ENCODE measurements around the gene BLVRA. TPM values are rescaled to one million over a fixed set of nuclear protein-coding genes. Genes with fewer than 3 reads are reported as not detected.
A peak's percentile ranks its signal among the peaks of the same experiment; 100 is the strongest.
"Not testable (repeated sequence)": the region's sequence is repeated elsewhere in the genome, so short reads cannot be mapped to it uniquely, and the experiment has no call there.

Gene BLVRA
- total and polyA plus RNA-seq, 7 experiments from 2014 or later = 11.2 to 41.2 (median 28.2) TPM

DNA sequence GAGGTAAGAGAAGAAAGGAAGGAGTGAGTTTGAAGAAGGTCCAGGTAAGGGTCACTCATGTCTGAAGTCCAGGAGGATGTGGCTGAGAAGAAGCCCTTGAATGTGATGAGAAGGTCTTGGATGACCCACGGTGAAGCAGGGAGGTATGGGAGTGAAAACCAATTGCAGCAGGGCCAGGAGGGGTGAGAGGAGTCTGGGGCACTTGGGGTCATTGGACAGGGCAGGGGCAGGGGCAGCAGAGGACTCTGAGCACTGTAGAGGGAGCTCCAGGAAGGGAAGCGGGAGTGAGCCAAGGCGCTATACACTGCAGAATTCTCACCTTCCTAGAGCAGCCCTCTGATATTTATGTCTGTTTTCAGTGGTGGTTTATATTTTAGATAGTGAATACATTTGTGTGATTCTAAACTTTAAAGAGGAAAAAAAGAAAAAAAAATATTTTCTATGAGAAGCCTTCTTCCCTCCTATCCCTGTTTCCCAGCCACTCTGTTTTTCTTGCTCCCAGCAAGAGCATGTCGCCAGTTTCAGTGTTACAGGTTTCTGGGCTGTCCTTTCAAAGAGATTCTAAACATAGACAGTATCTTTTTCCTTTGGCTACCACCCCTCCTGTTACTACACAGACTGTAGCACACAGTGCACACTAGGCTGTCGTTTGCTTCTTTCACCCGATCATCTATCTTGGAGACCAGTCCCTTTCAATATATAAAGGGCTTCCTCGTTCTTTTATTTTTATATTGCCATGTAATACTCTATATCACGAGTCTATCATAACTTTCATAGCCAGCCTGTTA is 24.5 kb downstream of the BLVRA start:
- DNase-seq = no peak
- no peaks in the 10 kb centered on the region for H3K9me3 ChIP-seq (ENCODE audit: control insufficient read depth in 2 of 3, low read length in 3 of 3)
- ChIA-PET POLR2A (no interaction called here), CTCF (no interaction called here)
- peaks cover 0 to 5% (median 1%) of the 10 kb centered on the region in 3 experiments for H3K36me3 ChIP-seq (ENCODE audit: control insufficient read depth in 2 of 3, insufficient read depth in 3 of 3, low read length in 3 of 3)
- Mint-ChIP-seq H3K4me3 (no peak overlapping the region), H3K4me1 (peaks cover 6 to 22% (median 15%) of the 10 kb centered on the region in 7 donors), H3K27me3 (no peaks in the 10 kb centered on the region), H3K27ac (peak overlapping the region in 1 of 9 donors; percentile 47), H3K9me3 (no peaks in the 10 kb centered on the region), H3K36me3 (peaks cover 7 to 37% (median 17%) of the 10 kb centered on the region in 5 donors)
- no peak overlapping the region for H3K4me3 ChIP-seq (ENCODE audit: low read length)
- no peaks in the 10 kb centered on the region for H3K4me1 ChIP-seq (ENCODE audit: control insufficient read depth in 2 of 2, insufficient read depth in 2 of 2, low read length in 2 of 2)
- ATAC-seq = no peak
- H3K27ac ChIP-seq (ENCODE audit: low read depth, low read length) = no peak overlapping the region
- intact Hi-C loops (cut with micrococcal nuclease) = no loop called here
- H3K27me3 ChIP-seq (ENCODE audit: control insufficient read depth in 2 of 2, insufficient read depth in 2 of 2, low read length in 2 of 2) = no peaks in the 10 kb centered on the region

DNA sequence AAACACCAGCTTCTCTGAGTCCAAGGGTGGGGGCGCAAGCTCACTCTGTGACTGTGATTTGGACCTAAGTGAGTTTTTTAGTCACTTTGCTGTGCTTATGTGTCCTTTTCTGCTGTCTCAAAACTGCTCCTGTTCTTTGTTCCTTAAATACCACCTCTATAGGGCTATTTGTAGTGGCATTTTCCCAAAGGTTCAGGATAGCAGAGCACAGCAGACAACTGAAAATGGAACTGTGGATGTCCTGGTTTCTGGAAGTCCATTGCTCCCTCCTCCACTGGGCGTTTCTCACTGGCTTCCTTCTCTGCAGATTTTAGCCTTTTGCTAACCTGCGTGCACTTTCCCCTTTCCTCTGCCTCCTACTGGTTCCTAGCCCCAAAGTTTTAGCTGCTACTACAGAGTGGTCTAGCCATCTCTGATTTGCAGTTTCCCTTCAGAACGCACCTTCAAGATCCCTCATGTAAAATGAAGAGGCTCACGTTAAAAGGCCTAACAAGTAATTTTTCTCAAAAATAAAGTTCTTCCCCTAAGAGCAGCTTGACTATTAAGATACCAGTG is 25.6 kb downstream of the BLVRA start:
- POLR2A ChIA-PET = no interaction called here
- peaks cover 10 to 41% (median 15%) of the 10 kb centered on the region in 5 donors for H3K36me3 Mint-ChIP-seq
- H3K27ac Mint-ChIP-seq = peak overlapping the region in 1 of 9 donors; percentile 18
- no peaks in the 10 kb centered on the region for H3K27me3 Mint-ChIP-seq
- no peak overlapping the region for H3K27ac ChIP-seq (ENCODE audit: low read depth, low read length)
- CTCF ChIA-PET = interaction anchor here (0.7 to 1.0 kb wide), 2 partner anchors 30 to 201 kb away, joined by 3 to 4 read pairs; partner anchors contain the start of gene STK17A
- no peaks in the 10 kb centered on the region for H3K27me3 ChIP-seq (ENCODE audit: control insufficient read depth in 2 of 2, insufficient read depth in 2 of 2, low read length in 2 of 2)
- H3K9me3 Mint-ChIP-seq = no peaks in the 10 kb centered on the region
- H3K9me3 ChIP-seq (ENCODE audit: control insufficient read depth in 2 of 3, low read length in 3 of 3) = no peaks in the 10 kb centered on the region
- ATAC-seq = no peak
- H3K4me3 Mint-ChIP-seq = no peak overlapping the region
- no peak for DNase-seq
- H3K4me1 Mint-ChIP-seq = peaks cover 3 to 17% (median 9%) of the 10 kb centered on the region in 7 donors
- no peaks in the 10 kb centered on the region for H3K4me1 ChIP-seq (ENCODE audit: control insufficient read depth in 2 of 2, insufficient read depth in 2 of 2, low read length in 2 of 2)
- intact Hi-C loops (cut with micrococcal nuclease) = no loop called here
- H3K4me3 ChIP-seq (ENCODE audit: low read length) = no peak overlapping the region
- peaks cover 0 to 9% (median 4%) of the 10 kb centered on the region in 3 experiments for H3K36me3 ChIP-seq (ENCODE audit: control insufficient read depth in 2 of 3, insufficient read depth in 3 of 3, low read length in 3 of 3)

DNA sequence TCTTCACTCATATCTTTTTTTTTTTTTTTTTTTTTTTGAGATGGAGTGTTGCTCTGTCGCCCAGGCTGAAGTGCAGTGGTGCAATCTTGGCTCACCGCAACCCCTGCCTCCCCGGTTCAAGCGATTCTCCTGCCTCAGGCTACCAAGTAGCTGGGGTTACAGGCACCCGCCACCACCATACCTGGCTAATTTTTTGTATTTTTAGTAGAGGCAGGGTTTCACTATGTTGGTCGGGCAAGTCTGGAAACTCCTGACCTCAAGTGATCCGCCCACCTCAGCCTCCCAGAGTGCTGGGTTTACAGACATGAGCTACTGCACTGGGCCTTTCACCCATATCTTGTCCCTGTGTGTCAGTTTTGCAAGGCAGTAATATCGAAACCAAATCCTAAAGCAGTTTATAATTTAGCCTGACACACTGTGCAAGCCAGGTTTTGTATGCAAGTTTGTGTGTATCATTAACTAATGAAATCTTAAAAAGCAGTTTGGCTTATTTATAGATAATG is 26.2 kb downstream of the BLVRA start:
- peaks cover 0 to 13% (median 4%) of the 10 kb centered on the region in 3 experiments for H3K36me3 ChIP-seq (ENCODE audit: control insufficient read depth in 2 of 3, insufficient read depth in 3 of 3, low read length in 3 of 3)
- H3K4me1 ChIP-seq (ENCODE audit: control insufficient read depth in 2 of 2, insufficient read depth in 2 of 2, low read length in 2 of 2); ATAC-seq; H3K9me3 Mint-ChIP-seq; H3K4me3 ChIP-seq (ENCODE audit: low read length); H3K9me3 ChIP-seq (ENCODE audit: control insufficient read depth in 2 of 3, low read length in 3 of 3); POLR2A ChIA-PET; H3K4me3 Mint-ChIP-seq; H3K27me3 Mint-ChIP-seq; H3K27me3 ChIP-seq (ENCODE audit: control insufficient read depth in 2 of 2, insufficient read depth in 2 of 2, low read length in 2 of 2); intact Hi-C loops (cut with micrococcal nuclease); H3K27ac ChIP-seq (ENCODE audit: low read depth, low read length): not testable (repeated sequence)
- Mint-ChIP-seq H3K27ac (peak overlapping the region in 1 of 9 donors; percentile 18), H3K36me3 (peaks cover 9 to 43% (median 14%) of the 10 kb centered on the region in 5 donors), H3K4me1 (peaks cover 0 to 16% (median 6%) of the 10 kb centered on the region in 7 donors)
- DNase-seq = peak in 1 of 9 donors; percentile 37
- CTCF ChIA-PET = interaction anchor here (0.7 to 1.0 kb wide), 2 partner anchors 31 to 202 kb away, joined by 3 to 4 read pairs; partner anchors contain the start of gene STK17A

DNA sequence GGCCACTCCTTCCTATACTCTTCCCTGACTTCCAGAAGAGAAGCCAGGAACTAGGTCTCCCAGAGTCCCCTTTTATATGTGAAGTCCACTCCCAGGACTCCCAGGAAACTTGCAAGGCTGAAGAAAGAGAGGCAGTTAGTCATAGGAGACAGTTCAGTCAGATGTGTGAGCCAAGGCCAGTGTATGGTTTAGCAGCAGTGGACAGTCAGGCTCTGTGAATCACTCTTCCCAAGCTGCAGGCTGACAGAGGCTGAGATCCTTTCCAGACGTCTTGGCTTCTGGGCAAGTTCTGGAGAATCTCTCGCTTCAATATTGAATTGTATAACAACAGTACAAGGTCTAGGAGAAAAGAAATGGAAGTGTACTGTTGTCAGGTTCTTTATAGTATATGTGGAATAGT is 26.9 kb downstream of the BLVRA start:
- no peaks in the 10 kb centered on the region for H3K9me3 Mint-ChIP-seq
- no peaks in the 10 kb centered on the region for H3K9me3 ChIP-seq (ENCODE audit: control insufficient read depth in 2 of 3, low read length in 3 of 3)
- intact Hi-C loops (cut with micrococcal nuclease) = no loop called here
- no peaks in the 10 kb centered on the region for H3K27me3 Mint-ChIP-seq
- no peak overlapping the region for H3K4me3 ChIP-seq (ENCODE audit: low read length)
- no peaks in the 10 kb centered on the region for H3K27me3 ChIP-seq (ENCODE audit: control insufficient read depth in 2 of 2, insufficient read depth in 2 of 2, low read length in 2 of 2)
- H3K27ac Mint-ChIP-seq = no peak overlapping the region
- peaks cover 0 to 14% (median 8%) of the 10 kb centered on the region in 3 experiments for H3K36me3 ChIP-seq (ENCODE audit: control insufficient read depth in 2 of 3, insufficient read depth in 3 of 3, low read length in 3 of 3)
- peaks cover 0 to 16% (median 6%) of the 10 kb centered on the region in 7 donors for H3K4me1 Mint-ChIP-seq
- H3K4me3 Mint-ChIP-seq = no peak overlapping the region
- ChIA-PET POLR2A (no interaction called here), CTCF (interaction anchor here (0.6 kb wide), 1 partner anchor 632 kb away, joined by 3 read pairs; no protein-coding TSS in a partner anchor)
- no peaks in the 10 kb centered on the region for H3K4me1 ChIP-seq (ENCODE audit: control insufficient read depth in 2 of 2, insufficient read depth in 2 of 2, low read length in 2 of 2)
- H3K27ac ChIP-seq (ENCODE audit: low read depth, low read length) = no peak overlapping the region
- peaks cover 7 to 42% (median 12%) of the 10 kb centered on the region in 5 donors for H3K36me3 Mint-ChIP-seq
- DNase-seq (no peak), ATAC-seq (no peak)

- H3K36me3 Mint-ChIP-seq = peaks cover 10 to 49% (median 23%) of the 10 kb centered on the region in 5 donors
- Histone ChIP-seq H3K27me3 (ENCODE audit: control insufficient read depth in 2 of 2, insufficient read depth in 2 of 2, low read length in 2 of 2) (no peaks in the 10 kb centered on the region), H3K9me3 (ENCODE audit: control insufficient read depth in 2 of 3, low read length in 3 of 3) (no peaks in the 10 kb centered on the region), H3K4me1 (ENCODE audit: control insufficient read depth in 2 of 2, insufficient read depth in 2 of 2, low read length in 2 of 2) (no peaks in the 10 kb centered on the region), H3K36me3 (ENCODE audit: control insufficient read depth in 2 of 3, insufficient read depth in 3 of 3, low read length in 3 of 3) (peaks cover 0 to 25% (median 13%) of the 10 kb centered on the region in 3 experiments), H3K27ac (ENCODE audit: low read depth, low read length) (no peak overlapping the region), H3K4me3 (ENCODE audit: low read length) (no peak overlapping the region)
- no peak overlapping the region for H3K4me3 Mint-ChIP-seq
- intact Hi-C loops (cut with micrococcal nuclease) = no loop called here
- ChIA-PET CTCF (no interaction called here), POLR2A (interaction anchor here (0.7 kb wide), 1 partner anchor 82 kb away, joined by 4 read pairs; the partner anchor contains the start of gene MRPS24)
- ATAC-seq = no peak
- DNase-seq = no peak
- H3K9me3 Mint-ChIP-seq = no peaks in the 10 kb centered on the region
- no peak overlapping the region for H3K27ac Mint-ChIP-seq
- H3K4me1 Mint-ChIP-seq = peaks cover 0 to 8% (median 0%) of the 10 kb centered on the region in 7 donors
- no peaks in the 10 kb centered on the region for H3K27me3 Mint-ChIP-seq
Observed at GRCh38 chr7:43787771-43788170, 29.3 kb downstream of the BLVRA start.

DNA sequence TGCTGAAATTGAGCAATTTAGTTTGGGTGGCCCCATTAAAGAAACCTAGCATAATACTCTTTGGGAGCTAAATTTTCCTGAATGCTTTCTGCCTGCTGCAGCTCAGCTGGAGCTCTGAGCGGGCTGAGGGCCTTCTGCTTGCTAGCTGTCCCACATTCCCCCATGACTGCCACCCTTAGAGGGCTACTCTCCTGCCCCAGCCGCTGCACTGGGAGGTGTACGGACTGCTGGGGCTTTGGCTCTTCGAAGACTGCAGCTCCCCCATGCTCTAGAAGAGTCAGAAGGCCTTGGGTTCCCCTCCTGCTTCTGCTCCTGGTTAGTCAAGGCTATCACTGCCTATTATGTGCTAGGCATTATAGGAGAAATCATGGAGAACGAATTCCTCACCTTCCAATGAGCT is 31.5 kb downstream of the BLVRA start:
- H3K9me3 Mint-ChIP-seq = no peaks in the 10 kb centered on the region
- ATAC-seq (no peak), DNase-seq (no peak)
- Histone ChIP-seq H3K9me3 (ENCODE audit: control insufficient read depth in 2 of 3, low read length in 3 of 3) (no peaks in the 10 kb centered on the region), H3K4me1 (ENCODE audit: control insufficient read depth in 2 of 2, insufficient read depth in 2 of 2, low read length in 2 of 2) (no peaks in the 10 kb centered on the region), H3K27ac (ENCODE audit: low read depth, low read length) (no peak overlapping the region), H3K36me3 (ENCODE audit: control insufficient read depth in 2 of 3, insufficient read depth in 3 of 3, low read length in 3 of 3) (peaks cover 0 to 29% (median 15%) of the 10 kb centered on the region in 3 experiments), H3K27me3 (ENCODE audit: control insufficient read depth in 2 of 2, insufficient read depth in 2 of 2, low read length in 2 of 2) (no peaks in the 10 kb centered on the region), H3K4me3 (ENCODE audit: low read length) (no peak overlapping the region)
- ChIA-PET CTCF (no interaction called here), POLR2A (interaction anchor here (0.7 kb wide), 1 partner anchor 47 kb away, joined by 3 read pairs; no protein-coding TSS in a partner anchor)
- no peak overlapping the region for H3K27ac Mint-ChIP-seq
- peaks cover 13 to 50% (median 23%) of the 10 kb centered on the region in 5 donors for H3K36me3 Mint-ChIP-seq
- no peaks in the 10 kb centered on the region for H3K27me3 Mint-ChIP-seq
- H3K4me3 Mint-ChIP-seq = no peak overlapping the region
- intact Hi-C loops (cut with micrococcal nuclease) = no loop called here
- H3K4me1 Mint-ChIP-seq = peaks cover 0 to 5% (median 0%) of the 10 kb centered on the region in 7 donors
